Dermis blood vessel endothelial cell (primary cell): ENCODE data around the gene LAMC3. TPM values are rescaled to one million over a fixed set of nuclear protein-coding genes. Genes with fewer than 3 reads are reported as not detected.
A peak's percentile ranks its signal among the peaks of the same experiment; 100 is the strongest.

ENCODE experiments used
- DNase-seq: peaks from one replicate; pipeline ENCODE4 v3.0.0; 2010
- total RNA-seq: library from RNA; depleted of rRNA; stranded (reverse); fragments of >200 nt; gene quantifications from 2 replicates; pipeline ENCODE4 v1.2.3, GENCODE V29; 2014

LAMC3 gene
- total RNA-seq, 1 donor from 2014 or later, result 0.51 TPM

DNA sequence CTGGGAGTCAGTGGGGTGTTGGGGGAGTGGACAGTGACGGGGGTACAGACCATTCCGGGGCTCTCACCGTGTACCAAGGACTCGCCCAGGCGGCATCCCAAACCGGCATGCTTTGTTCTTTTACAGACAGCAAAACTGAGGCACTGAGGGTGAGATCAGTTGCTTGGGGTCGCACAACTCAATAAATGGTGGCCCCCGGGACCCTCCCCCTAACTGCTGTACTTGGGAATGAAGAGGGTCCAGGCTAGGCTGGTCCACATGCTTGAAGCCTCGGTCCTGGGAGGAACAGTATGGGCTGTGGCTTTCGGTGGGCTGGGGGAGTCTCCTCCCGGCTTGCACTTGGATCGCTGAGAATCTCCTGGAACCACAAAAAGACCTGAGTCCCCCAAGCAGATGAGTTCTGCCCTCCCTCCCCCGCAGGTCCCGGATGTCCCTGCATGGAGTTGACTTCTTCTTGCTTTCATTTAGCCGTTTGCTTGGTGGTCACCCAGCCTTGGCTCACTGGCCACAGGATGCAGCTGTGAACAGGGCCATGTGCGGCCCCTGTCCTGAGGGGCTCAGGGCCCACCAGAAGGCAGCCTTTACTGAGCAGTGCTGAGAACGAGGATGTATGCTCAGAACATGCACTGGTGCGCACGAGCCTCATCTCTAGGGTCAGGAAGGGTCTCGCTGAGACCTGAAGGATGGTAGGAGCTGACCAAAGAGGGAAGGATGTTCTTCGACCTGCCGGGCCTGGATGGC, 4.2 kb downstream of the LAMC3 start:
- DNase-seq, result no peak

GRCh38 chr9:131013771-131014676, 5.0 kb downstream of the LAMC3 start:
- no peak for DNase-seq

DNA sequence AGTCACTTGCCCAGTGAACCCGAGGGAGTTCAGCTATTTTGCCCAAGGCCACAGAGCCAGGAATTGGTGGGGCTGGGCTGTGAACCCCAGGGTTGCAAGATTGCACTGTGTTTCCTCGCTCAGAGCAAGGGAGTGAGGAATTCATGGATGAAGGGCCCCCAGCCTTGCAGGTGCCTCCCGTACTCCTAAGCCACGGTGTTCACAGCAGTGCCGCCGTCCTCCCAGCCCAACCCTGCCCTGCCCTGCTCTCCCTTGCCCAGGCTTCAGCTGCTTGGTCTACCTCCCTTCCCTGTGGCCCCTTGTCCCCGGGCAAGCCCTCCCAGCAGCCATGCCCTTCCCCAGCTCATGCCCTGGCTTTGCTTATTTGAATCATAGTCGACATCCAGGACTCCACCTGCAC, 6.1 kb downstream of the LAMC3 start:
- no peak for DNase-seq

DNA sequence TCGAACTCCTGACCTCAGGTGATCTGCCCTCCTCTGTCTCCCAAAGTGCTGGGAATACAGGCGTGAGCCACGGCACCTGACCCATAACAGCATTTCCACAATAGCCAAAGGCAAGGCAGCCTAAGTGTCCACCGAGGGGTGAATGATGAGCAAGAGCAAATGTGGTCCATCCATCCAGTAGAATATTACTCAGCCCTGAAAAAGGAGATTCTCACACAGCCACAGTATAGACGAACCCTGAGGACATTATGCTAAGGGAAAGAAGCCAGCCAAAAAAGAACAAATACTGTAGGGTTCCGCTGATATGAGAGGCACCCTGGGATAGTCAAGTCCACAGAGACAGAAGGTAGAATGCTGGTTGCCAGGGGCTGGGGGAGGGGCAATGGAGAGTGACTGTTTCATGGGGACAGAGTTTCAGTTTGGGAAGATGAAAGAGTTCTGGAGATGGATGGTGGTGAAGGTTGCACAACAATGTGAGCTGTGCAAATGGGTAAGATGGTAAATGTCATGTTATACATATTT, 7.0 kb downstream of the LAMC3 start:
- no peak for DNase-seq

DNA sequence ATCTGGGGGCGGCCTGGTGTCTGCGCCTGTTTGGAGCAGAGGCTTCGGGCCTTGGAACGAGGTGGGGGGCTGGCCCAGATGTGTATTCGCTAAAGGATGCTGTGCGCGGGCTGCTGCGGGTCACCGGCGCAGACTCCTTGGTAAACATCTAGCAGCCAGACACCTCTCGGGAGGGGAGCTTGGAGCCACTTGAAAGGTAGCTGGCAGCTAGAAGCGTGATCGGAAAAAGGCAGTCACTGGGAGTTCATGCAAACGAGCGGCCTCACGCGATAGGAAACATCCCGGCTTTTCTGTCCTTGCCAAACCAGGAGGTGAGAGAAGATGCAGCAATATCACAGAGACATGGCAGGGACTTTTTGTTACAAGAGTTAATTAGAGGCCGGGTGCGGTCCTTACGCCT, 8.1 kb downstream of the LAMC3 start:
- DNase-seq, result no peak

DNA sequence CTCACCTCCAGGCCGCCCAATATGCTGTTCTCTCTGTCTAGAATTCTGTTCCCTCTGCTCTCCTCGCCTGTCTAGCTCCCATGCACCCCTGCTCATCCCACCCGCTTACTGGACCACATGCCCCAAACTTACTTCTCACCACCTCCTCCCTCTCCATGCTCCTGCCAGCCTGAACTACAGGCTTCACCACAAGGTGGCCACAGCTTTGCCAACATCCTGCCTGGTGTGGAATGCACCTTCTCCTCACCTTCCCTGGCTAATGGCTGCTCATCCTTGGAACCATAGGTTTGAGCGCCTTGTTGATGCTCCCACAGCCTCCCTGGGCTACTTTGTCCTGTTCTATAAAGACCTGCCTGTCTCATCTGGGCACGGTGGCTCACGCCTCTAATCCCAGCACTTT, 9.6 kb downstream of the LAMC3 start:
- DNase-seq, result peak; percentile 19

GRCh38 chr9:131019388-131020239, 10.6 kb downstream of the LAMC3 start:
- DNase-seq, result no peak

GRCh38 chr9:131020388-131020787, 11.4 kb downstream of the LAMC3 start:
- DNase-seq, result no peak

GRCh38 chr9:131020862-131021261, 11.9 kb downstream of the LAMC3 start:
- DNase-seq, result no peak

- no peak for DNase-seq
Observed at GRCh38 chr9:131021785-131022184, 12.8 kb downstream of the LAMC3 start.

DNA sequence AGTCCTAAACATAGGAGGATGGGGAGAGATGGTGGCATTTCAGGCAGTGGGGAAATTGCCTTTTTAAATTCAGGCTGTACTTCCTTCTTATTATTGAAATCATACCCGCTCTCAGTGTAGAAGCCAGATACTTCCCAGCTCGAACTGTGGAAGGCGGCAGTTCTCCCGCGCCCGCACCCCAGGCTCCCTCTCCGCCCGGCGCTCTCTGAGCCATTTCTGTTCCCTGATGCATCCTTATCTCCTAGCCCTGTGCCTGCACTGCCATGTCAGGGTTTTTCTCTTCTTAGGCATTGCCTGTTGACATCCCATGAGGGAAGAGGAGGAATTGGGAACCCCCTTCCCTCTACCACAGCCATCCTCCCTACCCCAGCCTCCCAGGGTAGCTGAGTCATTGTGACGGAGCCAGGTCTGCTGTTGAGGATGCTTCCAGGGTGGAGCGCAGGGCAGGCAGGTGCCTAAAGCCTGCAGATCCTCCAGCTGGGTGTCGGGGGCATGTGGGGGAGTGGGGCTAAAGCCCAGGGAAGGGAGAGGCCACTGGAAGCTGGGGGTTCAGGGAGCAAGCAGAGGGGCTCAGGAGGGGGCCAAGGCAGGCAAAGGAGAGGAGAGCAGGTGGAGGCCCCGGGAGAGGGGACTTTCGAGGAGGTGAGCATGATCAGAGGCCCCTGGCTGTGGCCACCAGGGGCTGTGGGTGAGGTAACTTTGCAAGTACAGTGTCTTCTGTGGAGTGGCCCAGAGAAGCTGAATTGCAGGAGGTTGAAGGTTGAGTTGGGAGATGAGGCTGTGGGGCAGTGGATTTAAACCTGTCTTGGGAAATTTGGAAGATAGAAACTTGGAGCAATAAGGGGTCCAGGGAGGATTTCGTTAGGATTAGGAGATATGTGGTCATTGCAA, 16.2 kb downstream of the LAMC3 start:
- no peak for DNase-seq

GRCh38 chr9:131025953-131026858, 17.2 kb downstream of the LAMC3 start:
- DNase-seq, result no peak

DNA sequence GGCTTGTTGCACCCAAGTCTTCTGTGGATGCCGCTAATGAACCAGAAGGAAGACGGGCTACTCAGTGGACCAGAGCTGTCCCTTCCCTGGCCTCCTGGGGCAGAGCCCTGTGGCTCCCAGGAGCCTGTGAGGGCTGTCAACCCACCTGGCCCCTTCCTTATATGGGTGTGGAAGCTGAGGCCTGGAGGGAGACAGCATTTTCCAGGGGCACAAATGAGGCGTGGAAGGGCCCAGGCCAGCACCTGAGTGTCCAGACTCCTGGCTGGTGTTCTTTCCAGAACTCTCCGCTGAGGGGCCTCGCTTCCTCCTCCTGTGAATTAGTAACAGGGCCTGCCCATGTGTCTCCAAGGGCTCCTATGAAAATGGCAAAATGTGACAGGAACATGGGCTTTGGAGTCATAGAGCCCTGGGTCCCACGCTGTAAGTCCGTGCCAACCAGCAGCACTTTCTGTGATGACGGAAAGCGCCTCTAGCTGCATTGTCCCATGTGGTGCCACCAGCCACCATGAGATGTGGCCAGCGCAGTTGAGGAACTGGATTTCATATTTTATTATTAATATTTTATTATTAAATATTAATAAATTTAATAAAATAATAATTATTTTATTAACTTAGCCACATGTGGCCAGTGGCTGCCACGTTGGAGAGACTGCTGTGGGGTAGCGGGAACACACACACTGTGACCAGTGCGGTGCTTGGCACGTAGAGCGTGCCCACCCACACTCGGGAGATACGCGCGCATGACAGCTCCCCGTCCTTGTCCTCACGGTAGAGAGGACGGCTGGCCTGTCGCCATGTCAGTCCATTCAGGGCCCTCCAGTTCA, 18.3 kb downstream of the LAMC3 start:
- DNase-seq, result no peak

DNA sequence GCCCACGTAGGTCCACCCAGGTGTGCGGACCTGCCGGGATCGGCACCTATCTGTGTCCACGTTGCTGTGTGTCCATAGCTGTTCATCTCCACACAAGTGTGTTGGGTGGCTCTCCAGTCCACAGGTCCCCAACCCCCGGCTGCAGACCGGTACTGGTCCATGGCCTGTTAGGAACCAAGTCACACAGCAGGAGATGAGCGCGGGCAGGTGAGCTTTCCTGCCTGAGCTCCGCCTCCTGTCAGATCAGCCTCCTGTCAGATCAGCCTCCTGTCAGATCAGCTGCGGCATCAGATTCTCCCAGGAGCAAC, 18.9 kb downstream of the LAMC3 start:
- no peak for DNase-seq

DNA sequence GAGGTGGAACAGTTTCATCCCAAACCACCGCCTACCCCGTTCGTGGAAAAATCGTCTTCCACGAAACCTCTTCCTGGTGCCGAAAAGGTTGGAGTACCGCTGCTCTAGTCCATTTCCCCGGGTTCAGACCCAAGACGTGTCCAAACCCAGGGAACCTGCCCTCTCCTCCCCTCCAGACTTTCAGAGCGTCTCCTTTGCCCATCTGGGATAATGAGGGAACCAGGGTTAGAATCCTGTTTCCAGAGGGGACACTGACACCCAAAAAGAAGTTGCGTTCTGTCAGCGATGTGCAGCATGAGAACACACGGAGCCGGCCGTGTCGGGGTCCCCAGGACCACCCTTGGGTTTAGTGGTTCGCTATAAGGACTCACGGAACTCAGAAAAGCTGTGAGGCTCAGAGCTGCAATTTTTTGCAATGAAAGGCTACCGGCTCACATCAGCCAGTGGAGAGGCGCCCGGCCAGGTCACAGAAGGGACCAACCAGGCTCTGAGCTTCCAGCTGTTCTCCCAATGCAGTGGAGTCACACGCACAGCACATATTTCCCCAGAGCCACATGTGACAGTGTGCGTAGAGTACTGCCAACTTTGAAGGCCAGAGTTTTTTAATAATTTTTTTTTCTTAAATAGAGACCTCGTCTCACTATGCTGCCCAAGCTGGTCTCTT, 19.4 kb downstream of the LAMC3 start:
- no peak for DNase-seq

- DNase-seq, result no peak
Observed at GRCh38 chr9:131028931-131029573, 20.1 kb downstream of the LAMC3 start.

GRCh38 chr9:131029574-131029952, 20.6 kb downstream of the LAMC3 start:
- no peak for DNase-seq

DNA sequence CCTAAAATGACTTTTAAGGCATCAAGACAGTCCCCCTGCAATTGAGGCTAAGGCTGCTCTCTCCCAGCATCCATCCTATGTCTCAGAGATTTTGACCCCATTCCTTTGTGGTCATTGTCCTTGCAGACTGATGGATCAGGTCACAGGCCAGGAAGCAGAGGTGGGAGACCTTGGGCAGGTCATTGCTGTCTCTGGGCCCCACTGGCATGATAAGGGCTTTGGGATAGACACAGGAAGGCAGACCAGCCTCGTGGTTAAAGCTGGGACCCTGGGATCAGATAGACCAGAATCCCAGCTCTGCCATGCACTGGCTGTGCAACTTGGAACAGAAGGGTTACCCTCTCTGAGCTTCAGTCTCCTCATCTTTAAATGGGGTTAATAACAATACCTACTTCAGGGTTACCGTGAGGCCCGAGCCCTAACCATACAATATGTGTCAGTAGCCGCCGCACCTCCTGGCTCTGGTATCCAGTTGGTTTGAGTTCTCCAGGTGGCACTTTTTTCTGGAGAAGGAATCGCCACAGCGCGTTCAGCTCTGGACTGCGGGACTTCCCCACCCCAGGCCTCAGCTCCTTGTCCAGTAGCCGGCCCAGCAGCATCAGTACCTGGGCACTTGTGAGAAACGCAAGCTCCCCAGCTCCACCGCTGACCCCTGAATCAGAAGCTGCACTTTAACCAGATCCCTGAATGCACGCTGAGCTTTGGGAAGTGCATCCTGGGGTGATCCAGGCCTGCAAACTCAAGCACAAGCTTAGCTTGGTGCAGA, 21.4 kb downstream of the LAMC3 start:
- no peak for DNase-seq
